Stimulated activated CD8-positive, alpha-beta memory T cell treated with anti-CD3 and anti-CD28 coated beads, Interleukin-7, amount 100 ng/mL, for 24 hours (primary cell): Measurements from ENCODE around the gene MASP1.

Source experiments
- DNase-seq: peaks from one replicate; pipeline ENCODE4 v3.0.0-alpha.2; 2020; ENCODE audit warnings: low read depth

MASP1 gene, protein sequence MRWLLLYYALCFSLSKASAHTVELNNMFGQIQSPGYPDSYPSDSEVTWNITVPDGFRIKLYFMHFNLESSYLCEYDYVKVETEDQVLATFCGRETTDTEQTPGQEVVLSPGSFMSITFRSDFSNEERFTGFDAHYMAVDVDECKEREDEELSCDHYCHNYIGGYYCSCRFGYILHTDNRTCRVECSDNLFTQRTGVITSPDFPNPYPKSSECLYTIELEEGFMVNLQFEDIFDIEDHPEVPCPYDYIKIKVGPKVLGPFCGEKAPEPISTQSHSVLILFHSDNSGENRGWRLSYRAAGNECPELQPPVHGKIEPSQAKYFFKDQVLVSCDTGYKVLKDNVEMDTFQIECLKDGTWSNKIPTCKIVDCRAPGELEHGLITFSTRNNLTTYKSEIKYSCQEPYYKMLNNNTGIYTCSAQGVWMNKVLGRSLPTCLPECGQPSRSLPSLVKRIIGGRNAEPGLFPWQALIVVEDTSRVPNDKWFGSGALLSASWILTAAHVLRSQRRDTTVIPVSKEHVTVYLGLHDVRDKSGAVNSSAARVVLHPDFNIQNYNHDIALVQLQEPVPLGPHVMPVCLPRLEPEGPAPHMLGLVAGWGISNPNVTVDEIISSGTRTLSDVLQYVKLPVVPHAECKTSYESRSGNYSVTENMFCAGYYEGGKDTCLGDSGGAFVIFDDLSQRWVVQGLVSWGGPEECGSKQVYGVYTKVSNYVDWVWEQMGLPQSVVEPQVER

DNA sequence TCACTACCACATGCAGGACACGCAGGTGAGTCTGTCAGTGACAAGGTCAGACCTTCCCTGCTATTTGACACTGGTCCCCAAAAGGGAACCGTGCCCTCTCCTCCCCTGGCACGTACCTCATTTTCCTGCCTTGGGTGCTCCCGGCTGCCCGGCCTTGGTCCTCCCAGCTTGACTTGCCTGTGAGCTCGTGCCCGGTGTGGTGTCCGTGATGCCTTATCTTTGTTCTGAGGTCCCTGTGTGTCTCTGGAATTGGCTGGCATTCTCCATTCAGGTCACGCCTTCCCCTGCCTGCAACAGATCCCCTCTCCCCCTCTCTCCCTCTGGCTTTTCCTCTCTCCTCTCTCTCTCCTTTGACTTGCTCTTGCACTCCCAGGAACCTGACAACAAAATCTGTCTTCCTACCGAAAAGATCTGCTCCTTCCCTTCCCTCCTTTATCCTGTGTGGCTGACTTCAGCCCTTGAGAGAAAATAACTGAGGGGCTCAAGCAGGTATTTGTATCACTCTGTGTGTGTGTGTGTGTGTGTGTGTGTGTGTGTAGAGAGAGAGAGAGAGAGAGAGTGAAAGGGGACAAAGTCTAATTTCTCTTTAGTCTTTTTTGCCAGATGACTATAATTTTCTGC lies at the start of gene MASP1:
TSS of gene MASP1 (minus strand) at position 226 of the 621 bp plus-strand sequence. CDS start at position 121, 105 bp downstream.
- DNase-seq, result no peak

DNA sequence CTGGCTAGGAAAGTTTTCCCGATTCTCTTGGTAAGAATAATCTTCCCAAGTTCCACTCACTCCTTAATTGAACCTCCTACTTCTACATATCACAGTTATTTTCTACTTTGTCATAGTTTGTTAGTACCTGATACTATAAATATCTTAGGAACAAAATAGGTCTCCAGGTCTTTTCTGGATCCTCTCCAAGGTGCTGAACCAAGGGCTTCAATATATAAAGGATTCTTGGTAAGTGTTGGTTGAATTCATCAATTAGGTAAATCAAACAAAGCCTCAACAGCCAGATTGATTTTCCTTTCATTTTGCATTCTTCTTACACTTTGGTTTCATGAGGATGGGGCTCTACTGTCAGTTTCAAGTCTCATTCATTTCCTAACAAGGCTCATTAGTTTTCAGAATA lies 49.0 kb upstream of the MASP1 start:
- no peak for DNase-seq

DNA sequence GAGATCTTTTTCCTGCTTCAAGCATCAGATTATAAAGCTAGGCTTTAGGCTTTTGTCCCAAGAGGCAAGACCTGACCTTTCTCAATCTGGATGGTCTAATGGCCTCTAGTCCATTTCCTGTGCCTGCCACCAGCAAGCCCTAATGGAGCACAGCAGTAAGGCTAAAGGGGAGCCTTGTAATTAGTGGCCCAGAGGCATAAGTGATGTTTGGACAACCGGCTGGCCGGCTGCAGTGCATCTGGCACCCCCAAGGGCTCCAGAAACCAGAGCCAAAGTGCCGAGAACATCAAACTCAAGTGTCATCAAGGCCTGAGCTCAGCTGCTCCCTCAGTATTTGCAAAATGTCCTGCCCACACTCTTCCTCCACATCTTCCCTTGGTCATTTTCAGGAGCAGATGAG lies 44.8 kb upstream of the MASP1 start:
- DNase-seq, result no peak

DNA sequence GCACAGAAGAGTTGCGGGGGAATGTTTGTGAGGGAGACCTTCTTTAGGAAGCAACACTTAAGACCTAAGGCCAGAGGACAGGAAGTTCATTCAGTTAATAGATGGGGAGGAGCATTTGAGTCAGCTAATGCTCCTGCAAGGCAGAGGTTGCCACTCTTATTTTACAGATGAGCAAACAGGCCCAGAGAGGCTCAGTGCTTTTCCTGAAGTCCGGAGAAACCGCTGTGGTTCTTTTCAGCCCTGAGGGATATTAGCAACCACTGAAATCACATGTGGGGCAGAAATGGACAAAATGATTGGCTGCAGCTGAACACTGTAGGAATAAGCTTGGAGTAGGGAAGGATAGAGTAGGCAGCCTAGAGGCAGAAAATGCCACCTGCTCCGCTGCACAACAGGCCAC lies 43.4 kb upstream of the MASP1 start:
- DNase-seq, result no peak

DNA sequence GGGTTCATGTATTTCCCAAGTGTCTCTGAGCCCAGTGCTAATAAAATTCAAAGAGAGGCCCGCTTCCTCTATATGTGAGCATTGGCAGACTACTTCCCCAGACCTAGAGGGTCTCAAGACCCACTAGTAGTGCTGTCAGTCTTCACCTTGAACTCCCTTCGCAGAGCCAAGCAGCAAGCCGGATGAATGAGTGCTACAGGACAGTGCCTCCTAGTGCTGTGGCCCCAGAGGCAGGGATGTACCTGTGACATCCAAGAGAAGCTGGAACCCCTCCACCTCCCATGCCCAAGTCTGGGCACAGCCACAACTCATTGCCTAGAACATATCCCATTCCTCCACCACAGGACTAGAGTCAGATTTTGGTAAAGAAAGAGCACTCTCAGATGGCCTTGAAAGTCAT lies 37.2 kb upstream of the MASP1 start:
- DNase-seq, result no peak

DNA sequence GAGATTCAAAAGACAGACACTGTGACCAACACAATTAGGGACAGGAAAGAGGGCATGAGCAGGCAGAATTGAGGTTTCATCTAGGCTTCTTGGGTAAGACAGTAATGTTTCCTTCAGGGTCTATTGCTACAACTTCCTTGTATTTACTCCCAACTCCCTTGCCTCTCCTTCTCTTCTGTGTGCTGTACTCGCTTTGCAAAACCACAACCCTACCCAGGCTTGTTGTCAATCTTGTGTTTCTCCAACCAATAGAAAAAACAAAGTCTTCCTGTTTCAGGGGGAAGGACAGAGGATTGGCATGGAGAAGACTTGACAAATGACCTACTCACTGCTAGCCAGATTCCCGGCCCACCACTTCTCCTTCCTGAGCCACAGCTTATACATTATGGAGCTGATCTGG lies 36.3 kb upstream of the MASP1 start:
- DNase-seq, result no peak

DNA sequence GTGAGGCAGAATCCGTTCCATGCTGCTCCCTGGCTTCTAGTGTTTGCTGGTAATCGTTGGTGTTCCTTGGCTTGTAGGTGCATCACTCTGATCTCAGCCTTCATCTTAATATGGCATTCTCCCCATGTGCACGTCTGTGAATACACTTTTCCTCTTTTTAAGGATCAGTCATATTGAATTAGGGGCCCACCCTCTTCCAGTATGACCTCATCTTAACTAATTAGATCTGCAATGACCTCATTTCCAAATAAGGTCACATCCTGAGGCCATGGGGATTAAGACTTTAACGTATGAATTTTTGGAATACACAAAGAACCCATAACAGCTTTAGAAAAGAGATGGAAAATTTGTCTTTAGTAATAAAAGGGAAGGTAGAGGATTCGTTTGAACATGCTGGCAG lies 34.1 kb upstream of the MASP1 start:
- DNase-seq, result no peak

DNA sequence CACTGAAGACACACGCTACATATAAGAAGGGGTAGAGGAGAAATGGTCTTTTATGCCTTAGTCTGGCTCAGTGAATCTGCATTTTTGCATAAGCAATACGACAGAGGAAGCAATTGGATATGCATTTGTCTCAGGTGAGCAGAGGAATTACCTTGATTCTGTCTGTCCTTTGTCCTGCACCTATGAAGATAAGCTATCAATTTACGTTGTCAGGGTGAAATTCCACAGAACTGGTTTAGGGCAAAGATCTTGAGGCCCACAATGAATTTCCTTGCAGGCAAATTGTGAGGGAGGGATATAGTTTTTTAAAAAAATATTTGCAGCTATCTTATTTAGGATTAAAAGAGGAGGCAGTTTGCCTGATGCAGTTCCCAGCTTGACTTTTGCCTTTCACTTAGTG lies 31.6 kb upstream of the MASP1 start:
- no peak for DNase-seq

DNA sequence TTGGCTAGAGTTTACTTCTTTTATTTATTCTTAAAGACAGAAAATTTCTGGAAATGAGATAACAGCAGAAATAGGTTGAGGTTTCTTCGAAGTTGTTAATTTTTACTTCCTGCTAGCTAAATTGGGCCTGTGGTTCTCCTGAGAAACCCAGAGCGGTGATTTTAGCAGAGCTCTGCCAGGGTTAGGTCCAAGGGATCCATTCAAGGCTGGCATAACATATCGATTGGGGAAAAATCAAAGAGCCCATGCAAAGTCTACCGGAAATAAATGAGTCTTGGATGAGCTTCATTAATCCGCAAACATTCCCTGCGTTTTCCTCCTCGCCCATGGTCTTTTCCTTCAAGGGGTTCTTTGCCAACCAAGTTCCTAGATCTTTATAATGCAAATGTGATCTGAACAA lies 30.8 kb upstream of the MASP1 start:
- DNase-seq, result no peak

DNA sequence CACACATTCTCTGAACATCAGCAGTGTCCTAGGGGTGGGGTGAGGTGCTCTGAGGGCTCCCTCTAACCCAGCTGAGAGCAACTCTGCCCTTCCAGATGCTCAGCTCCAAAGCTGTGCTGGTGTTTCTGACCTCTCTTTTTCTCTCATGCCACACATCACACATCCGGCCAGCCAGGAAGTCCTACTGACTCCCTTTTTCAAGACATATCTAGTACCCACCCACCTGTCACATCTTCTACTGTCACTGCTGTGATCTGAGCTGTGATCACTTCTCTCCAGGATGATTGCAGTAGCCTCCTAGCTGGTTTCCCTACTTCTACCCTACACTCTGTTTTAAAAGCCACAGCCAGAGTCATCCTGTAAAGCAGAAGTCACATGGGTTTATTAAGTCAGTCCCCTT lies 30.2 kb upstream of the MASP1 start:
- DNase-seq, result no peak

DNA sequence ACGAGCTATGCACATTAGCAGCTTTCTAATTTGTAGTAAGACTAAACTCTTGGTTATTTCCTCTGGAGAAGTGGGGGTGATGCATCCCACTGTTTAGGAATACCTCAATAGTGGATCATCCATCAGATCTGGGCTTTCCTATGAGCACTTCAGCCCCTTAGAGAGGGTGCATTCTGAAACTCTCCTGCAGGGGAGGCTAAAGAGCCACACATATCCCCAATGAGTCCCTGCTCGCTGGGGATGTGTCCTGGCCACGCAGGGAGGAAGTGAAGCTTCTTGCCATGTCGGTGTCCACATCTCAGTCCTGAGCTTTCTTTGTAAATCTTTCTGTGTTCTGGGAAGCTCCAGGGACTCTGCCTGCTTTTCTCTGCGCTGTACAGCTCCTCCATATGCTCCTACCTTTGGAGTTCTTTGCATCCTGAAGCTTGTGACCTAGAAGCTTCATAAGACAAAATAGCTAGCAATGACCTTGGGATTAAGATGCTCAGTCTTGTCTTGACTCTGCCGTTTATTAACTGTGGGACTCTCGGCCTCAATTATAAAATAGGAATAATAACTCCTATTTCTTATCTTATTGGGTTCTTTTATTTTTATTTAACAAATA lies 28.3 kb upstream of the MASP1 start:
- DNase-seq, result peak; percentile 36

DNA sequence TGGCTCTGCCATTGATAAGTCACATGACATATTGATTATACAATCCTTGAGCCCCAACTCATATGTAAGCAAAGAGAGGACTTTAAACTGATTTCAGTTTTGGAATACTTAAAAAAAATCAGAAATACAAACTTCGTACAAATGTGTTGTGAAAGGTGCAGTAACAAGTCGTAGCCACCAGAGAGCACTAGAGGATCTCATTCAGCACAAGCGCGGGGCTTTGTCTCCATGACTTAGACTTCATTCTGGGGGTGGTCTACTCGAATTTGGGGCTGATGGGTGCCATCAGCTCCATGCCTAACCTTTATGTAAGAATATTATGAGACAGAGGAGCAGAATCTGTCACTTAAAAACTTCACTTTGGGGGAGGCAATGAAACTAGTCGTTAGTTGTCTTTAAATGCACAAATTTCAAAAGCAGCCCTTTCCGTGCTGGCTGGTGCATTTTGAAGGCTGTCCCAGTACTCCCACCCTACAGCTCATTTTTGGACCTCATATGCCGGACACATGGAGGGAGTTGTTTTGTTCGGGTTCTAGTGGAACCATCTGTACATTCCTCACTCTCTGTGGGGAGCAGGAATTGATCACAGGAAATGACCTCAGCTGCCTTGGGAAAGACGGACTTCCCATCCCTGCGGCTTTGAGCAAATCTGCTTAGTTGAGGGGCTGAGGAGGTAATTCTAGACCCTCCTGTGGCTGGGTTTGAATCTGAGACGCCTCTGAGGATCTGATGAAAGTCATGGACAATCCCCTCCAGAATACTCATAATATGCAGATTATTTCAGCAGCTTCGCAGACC lies 27.5 kb upstream of the MASP1 start:
- DNase-seq, result no peak

DNA sequence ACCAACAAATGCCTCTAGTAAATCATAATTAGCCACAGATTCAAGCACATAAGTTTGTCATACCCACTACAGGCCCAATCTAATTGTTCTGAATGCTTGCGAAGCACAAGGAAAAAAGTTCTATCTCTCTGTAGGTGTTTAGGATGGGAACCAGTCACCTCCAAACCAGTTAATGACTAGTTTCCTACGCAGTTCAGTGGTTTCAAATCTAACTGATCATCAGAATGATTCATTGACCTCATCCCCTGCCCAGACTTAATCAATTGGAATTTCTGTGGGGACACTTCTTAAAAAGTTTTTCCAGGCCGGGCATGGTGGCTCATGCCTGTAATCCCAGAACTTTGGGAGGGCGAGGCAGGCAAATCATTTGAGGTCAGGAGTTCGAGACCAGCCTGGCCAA lies 24.3 kb upstream of the MASP1 start:
- DNase-seq, result no peak

DNA sequence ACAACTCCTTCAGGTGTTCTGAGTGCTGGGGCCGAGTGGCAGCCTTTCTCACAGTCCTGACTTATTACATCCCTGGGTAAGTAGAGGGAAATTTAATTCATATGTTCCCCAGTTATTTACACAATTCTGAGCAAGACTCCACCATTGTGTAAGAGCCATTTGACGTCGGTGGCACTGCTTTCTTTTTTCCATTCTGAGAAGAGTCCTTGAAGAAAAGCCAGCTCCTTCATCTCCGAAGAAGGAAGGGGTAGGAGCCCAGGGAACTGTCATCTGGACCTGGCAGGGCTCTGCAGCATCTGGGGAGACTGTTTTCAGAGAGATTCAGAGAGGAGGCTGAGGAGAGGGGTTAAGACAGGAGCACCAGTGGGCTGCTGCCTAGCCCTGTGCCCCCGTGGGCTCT lies 22.6 kb upstream of the MASP1 start:
- no peak for DNase-seq

DNA sequence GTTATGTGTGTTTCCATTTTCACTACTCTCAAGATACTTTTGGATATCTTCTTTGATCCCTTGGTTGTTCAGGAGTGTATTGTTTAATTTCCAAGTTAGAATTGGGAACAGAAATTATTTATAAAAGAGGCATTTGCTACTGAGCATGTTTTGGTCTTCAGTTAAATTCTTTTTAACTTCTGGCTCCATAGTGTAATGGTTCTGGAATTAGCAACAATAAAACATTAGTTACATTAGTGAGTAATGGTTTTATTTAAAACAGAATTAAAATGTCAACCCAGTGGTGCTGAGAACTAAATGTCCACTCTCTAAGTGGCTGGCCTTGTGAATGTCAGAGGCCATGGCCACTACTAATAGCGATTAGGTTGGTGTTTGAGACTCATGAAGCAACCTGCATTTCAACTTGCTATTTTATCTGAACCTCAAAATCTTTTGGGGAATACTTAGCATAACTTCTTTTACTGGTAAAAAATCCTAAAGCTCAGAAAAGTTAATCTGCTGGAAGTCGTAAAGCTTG lies 19.5 kb upstream of the MASP1 start:
- DNase-seq, result no peak

DNA sequence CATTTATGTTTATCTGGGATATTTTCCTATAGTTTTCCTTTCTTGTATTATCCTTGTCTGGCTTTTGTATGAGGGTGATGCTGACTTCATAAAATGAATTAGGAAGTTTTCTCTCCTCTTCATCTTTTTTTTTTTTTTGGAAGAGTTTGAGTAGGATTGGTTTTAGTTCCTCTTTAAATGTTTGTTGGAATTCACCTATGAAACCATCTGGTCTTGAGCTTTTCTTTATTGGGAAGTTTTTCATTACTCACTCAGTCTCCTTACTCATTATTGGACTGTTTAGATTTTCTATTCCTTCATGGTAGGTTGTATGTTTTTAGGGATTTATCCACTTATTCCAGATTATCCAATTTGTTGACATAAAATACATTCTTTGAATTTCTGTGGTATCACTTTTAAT lies 18.7 kb upstream of the MASP1 start:
- DNase-seq, result no peak

DNA sequence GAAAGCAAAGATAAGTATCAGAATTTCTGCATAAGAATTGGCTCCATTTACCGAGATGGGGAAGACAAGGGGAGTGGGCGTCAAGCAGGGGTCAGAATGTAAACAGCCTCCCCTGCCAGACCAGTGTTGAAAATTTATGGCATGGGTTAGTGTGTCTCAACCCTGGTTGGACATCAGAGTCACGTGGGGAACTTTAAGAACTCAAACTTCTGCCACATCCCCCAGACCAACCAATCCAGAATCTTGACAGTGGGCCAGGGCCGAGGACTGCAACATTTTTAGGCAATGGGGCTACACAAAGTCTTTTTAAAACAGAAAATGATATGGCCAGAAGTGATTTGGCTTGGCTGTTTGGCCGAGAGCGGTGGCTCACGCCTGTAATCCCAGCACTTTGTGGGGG lies 14.3 kb upstream of the MASP1 start:
- DNase-seq, result no peak

DNA sequence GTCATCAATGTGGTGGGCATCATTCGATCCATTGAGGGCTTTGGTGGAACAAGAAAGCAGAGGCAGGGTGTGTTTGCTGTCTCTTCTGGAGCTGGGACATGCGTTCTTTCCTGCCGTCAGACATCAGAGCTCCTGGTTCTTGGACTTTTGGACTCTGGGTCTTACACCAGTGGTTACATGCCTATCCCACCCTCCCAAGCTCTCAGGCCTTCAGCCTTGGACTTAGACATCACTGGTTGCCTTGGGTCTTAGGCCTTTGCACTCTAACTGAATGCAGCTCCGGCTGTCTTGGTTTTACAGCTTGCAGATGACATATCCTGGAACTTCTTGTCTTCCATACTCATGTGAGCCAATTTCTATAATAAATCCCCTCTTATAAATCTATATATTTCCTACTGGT lies 8.1 kb upstream of the MASP1 start:
- DNase-seq, result no peak

DNA sequence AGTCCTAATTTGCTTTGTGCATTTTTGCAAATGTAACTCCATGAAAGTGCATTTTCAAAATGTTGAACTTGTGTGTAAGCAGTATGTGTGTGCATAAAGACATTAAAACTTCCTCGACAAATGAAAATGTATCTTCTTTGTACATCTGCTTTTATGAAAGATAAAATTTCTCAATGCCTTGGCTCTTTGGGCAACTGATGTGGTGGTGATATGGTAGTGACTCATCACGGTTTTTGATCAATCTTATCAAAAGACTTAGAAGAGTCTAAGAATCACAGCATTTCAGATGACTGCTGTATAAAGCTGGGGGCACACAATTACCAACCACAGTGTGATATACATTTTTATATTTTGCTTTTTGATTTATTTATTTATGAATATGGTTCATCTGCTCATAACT lies 5.4 kb upstream of the MASP1 start:
- DNase-seq, result no peak

DNA sequence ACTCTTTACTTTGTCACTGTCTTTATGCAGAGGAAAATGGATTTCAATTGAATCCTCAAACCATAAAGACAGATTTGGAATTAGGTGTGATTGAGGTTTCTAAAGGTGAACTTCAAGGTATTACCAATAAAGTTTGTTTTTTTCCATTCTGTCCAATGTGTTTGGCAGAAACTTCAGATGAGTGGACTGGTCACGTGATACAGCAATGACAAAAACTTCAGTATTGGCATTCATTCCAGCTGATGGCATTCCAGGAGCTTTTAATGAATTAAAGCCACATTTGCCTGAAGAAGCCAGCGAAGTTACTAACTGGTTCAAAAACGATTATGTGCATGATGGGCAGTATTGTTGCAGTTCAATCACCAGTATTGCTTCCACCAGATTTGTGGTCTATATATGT lies 4.5 kb upstream of the MASP1 start:
- no peak for DNase-seq

DNA sequence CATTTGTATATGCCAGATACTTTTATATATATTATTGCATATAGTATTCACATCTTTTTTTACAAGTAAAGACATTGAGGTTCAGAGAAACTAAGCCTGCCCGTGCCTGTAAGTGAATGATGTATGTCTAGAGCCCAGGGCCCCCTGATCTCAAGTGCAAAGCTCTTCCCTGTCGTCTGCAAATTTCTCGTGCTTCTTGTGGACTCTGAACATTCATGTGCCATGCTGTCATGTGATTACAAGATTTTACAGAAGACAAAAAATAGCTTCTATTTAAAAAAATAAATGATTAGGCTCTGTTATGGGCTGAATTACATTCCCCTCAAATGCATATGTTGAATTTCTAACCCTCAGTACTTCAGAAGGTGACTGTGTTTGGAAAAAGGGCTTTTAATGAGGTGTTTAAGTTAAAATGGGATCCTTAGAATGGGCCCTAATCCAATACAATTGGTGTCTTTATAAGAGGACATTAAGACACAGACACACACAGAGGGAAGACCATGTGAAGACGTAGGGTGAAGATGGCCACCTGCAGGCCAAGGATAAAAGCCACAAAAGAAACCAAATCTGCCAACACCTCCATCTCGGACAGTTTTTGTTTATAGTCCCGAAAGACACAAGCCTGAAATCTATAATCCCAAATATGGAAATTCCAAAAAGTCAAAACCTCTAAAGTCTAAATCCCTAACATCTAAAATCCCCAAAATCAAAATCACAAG lies 3.9 kb upstream of the MASP1 start:
- DNase-seq, result no peak
